PC-3 (cell line): ENCODE results near the gene SIX1. TPM values are rescaled to one million over a fixed set of nuclear protein-coding genes. Genes with fewer than 3 reads are reported as not detected.

Experiments
- ATAC-seq: fragments of 200-7000 bp; cut with Tn5 transposase; 2 replicates; pipeline ENCODE4 v1.9.1; 2020; ENCODE audit warnings: mild to moderate bottlenecking, moderate library complexity
- Bru-seq: library from RNA; stranded (reverse); fragments of 400-500 nt; gene quantifications from one replicate; lab custom pipeline; 2021; lab: Mats Ljungman, UMichigan
- BruChase-seq, 2 experiments: library from RNA; stranded (reverse); fragments of 400-500 nt; gene quantifications; one replicate each; lab custom pipeline; 2021; lab: Mats Ljungman, UMichigan
- BruUV-seq: library from RNA; stranded (reverse); fragments of 400-500 nt; replicated peaks from 2 replicates; lab custom pipeline; 2021; lab: Mats Ljungman, UMichigan
- CTCF ChIA-PET: fragments of 300-600 bp; sonication (Branson Sonifier 250); formaldehyde crosslinking; loops from one replicate; lab custom pipeline; 2022; ENCODE audit warnings: antibody characterized with exemption; lab: Charles Lee
- POLR2A ChIA-PET: fragments of 300-600 bp; sonication (Branson Sonifier 250); formaldehyde crosslinking; loops from one replicate; lab custom pipeline; 2022; ENCODE audit warnings: antibody characterized with exemption; ENCODE audit not compliant: unreplicated experiment; lab: Charles Lee
- DNase-seq: peaks from one replicate; pipeline ENCODE4 v3.0.0-alpha.2; 2015
- H2AFZ ChIP-seq: fragments of 300-600 bp; sonication (generic); 2 replicates; pipeline ENCODE4 v1.6.0; 2016; ENCODE audit warnings: antibody characterized with exemption, low read length
- H3F3A ChIP-seq: fragments of 300-600 bp; sonication (generic); one replicate; pipeline ENCODE4 v1.6.0; 2017; ENCODE audit warnings: antibody characterized with exemption, low read length, control low read depth, mild to moderate bottlenecking; ENCODE audit not compliant: unreplicated experiment
- H3K27ac ChIP-seq: fragments of 300-600 bp; sonication (generic); 2 replicates; pipeline ENCODE4 v1.5.1; 2016; ENCODE audit warnings: mild to moderate bottlenecking, low read length
- H3K27me3 ChIP-seq: fragments of 300-600 bp; sonication (generic); 2 replicates; pipeline ENCODE4 v1.6.1; 2016; ENCODE audit warnings: low read length, mixed read lengths
- H3K36me3 ChIP-seq: fragments of 300-600 bp; sonication (generic); 2 replicates; pipeline ENCODE4 v1.6.1; 2016; ENCODE audit warnings: low read depth, mixed run types, low read length, mixed read lengths
- H3K4me1 ChIP-seq: fragments of 300-600 bp; sonication (generic); 2 replicates; pipeline ENCODE4 v1.5.1; 2016; ENCODE audit warnings: low read length; ENCODE audit not compliant: insufficient read depth
- H3K4me2 ChIP-seq: fragments of 300-600 bp; sonication (generic); 2 replicates; pipeline ENCODE4 v1.6.0; 2016; ENCODE audit warnings: low read length
- H3K4me3 ChIP-seq: fragments of 300-600 bp; sonication (generic); 2 replicates; pipeline ENCODE4 v1.5.1; 2016; ENCODE audit warnings: mild to moderate bottlenecking, low read length, mixed read lengths
- H3K79me2 ChIP-seq: fragments of 300-600 bp; sonication (generic); 2 replicates; pipeline ENCODE4 v1.6.1; 2017; ENCODE audit warnings: low read length, mixed read lengths
- H3K9ac ChIP-seq: fragments of 300-600 bp; sonication (generic); 2 replicates; pipeline ENCODE4 v1.6.0; 2016; ENCODE audit warnings: mild to moderate bottlenecking, low read length
- H3K9me2 ChIP-seq: fragments of 300-600 bp; sonication (generic); replicated peaks from 2 replicates; pipeline ENCODE4 v1.6.1; 2016; ENCODE audit warnings: mixed run types, low read length, mixed read lengths
- H3K9me3 ChIP-seq: fragments of 300-600 bp; sonication (generic); 2 replicates; pipeline ENCODE4 v1.6.1; 2016; ENCODE audit warnings: low read length, mixed read lengths
- H4K20me1 ChIP-seq: fragments of 300-600 bp; sonication (generic); 2 replicates; pipeline ENCODE4 v1.6.1; 2016; ENCODE audit warnings: low read length, mixed read lengths
- CTCF ChIP-seq: fragments of 300-600 bp; sonication (generic); conservative IDR thresholded peaks from 2 replicates; pipeline ENCODE4 v1.5.1; 2017; ENCODE audit warnings: antibody characterized with exemption, low read depth, mild to moderate bottlenecking, low read length
- EZH2 ChIP-seq: fragments of 300-600 bp; sonication (generic); IDR thresholded peaks from one replicate; pipeline ENCODE4 v1.6.1; 2017; ENCODE audit warnings: antibody characterized with exemption, mild to moderate bottlenecking, low read length; ENCODE audit not compliant: unreplicated experiment
- EZH2phosphoT487 ChIP-seq: fragments of 300-600 bp; sonication (generic); IDR thresholded peaks from 2 replicates; pipeline ENCODE4 v1.6.1; 2018; ENCODE audit warnings: mild to moderate bottlenecking, antibody characterized with exemption, low read length, borderline replicate concordance
- intact Hi-C: fragments of 100-400 bp; cut with micrococcal nuclease; formaldehyde crosslinking; loops from 2 replicates; pipeline ENCODE4 v1.9.0; 2023
- long read RNA-seq: library from polyadenylated mRNA; unstranded; transcript quantifications from one replicate; pipeline ENCODE4 v2.0.0, GENCODE V29; 2021; ENCODE audit not compliant: unreplicated experiment
- total RNA-seq: library from RNA; depleted of rRNA; stranded (reverse); fragments of >200 nt; gene quantifications from 2 replicates; pipeline ENCODE4 v1.2.3, GENCODE V29; 2014; rRNA removed

SIX1 gene
- 16.5 and 18.2 TPM in 2 replicates for total RNA-seq
- percentile 71 among the genes with signal in this experiment for Bru-seq, nascent RNA
- percentile 72 among the genes with signal in this experiment for BruChase-seq, experiment 1, labeled RNA remaining after a 6-hour chase
- percentile 86 among the genes with signal in this experiment for BruChase-seq, experiment 2, labeled RNA remaining after a 2-hour chase
- long read RNA-seq, transcript SIX1-201 (2 exons, 3,996 nt): major isoform, 35 of 63 reads
- long read RNA-seq, partial matches to known transcripts: 26 of 63 reads
- long read RNA-seq, other reads (novel, unspliced or antisense): 2 of 63 reads

- Histone ChIP-seq H3K4me2 (peak within 1 kb of the TSS; percentile 97), H3K36me3 (no peaks in the 10 kb centered on the region), H3K9me2 (no peaks in the 10 kb centered on the region), H3K9ac (peak within 1 kb of the TSS; percentile 76), H3K4me1 (peaks cover 21% of the 10 kb centered on the region), H3K79me2 (peaks cover 50% of the 10 kb centered on the region), H3K9me3 (no peaks in the 10 kb centered on the region), H2AFZ (peak within 1 kb of the TSS; percentile 96), H4K20me1 (0 out of 2 replicates have a peak, but pooled peaks cover 4% of the 10 kb centered on the region), H3K4me3 (peak within 1 kb of the TSS; percentile 75), H3K27me3 (no peaks in the 10 kb centered on the region), H3F3A (no peaks in the 10 kb centered on the region), H3K27ac (0 out of 2 replicates have a peak within 1 kb of the TSS, but pooled peaks have one; percentile 6)
- TF ChIP-seq CTCF (no peak), EZH2phosphoT487 (no peak), EZH2 (no peak)
- CTCF ChIA-PET: interaction anchor here (0.6 to 2.4 kb wide), 4 partner anchors 24 to 1065 kb away, joined by 3 to 14 read pairs (median 4); no protein-coding TSS in a partner anchor
- TSS peak; percentile 47 for BruUV-seq
- ATAC-seq (peak; percentile 78), DNase-seq (peak; percentile 97)
- POLR2A ChIA-PET: interaction anchor here (0.5 to 1.5 kb wide), 14 partner anchors 10 to 1667 kb away, joined by 3 to 11 read pairs (median 4); partner anchors contain the start of genes SLC38A6 and TRMT5
- intact Hi-C loops: loop anchor here (1.0 to 5.0 kb wide), 6 partner anchors 318 to 604 kb away; partner anchors contain the start of genes SLC38A6 and TRMT5
Measured at GRCh38 chr14:60648934-60649874, at the start of gene SIX1. Gene SIX1, minus strand, starts transcription at chr14:60649477. Its CDS starts 288 bp downstream, at chr14:60649189.

GRCh38 chr14:60695327-60695726 is 46.0 kb upstream of the SIX1 start:
- H3F3A ChIP-seq: no peaks in the 10 kb centered on the region
- no peaks in the 10 kb centered on the region for H3K79me2 ChIP-seq
- no peak overlapping the region for H3K27ac ChIP-seq
- no peaks in the 10 kb centered on the region for H3K27me3 ChIP-seq
- H3K9ac ChIP-seq: no peak overlapping the region
- ATAC-seq: no peak
- no peaks in the 10 kb centered on the region for H4K20me1 ChIP-seq
- no peaks in the 10 kb centered on the region for H3K4me1 ChIP-seq
- no peak overlapping the region for H3K4me2 ChIP-seq
- no peaks in the 10 kb centered on the region for H3K9me2 ChIP-seq
- peaks cover 4% of the 10 kb centered on the region; the same call in 1 of the 2 replicates for H3K9me3 ChIP-seq
- CTCF ChIA-PET: interaction anchor here (0.6 kb wide), 1 partner anchor 1866 kb away, joined by 5 read pairs; no protein-coding TSS in a partner anchor
- H2AFZ ChIP-seq: no peak overlapping the region
- TF ChIP-seq CTCF (no peak), EZH2phosphoT487 (no peak), EZH2 (no peak)
- POLR2A ChIA-PET: no interaction called here
- no peak overlapping the region for H3K4me3 ChIP-seq
- no peaks in the 10 kb centered on the region for H3K36me3 ChIP-seq
- DNase-seq: no peak
- no TSS peak for BruUV-seq
- intact Hi-C loops: no loop called here
